Measurements from ENCODE around the gene TBL1XR1.

DNA sequence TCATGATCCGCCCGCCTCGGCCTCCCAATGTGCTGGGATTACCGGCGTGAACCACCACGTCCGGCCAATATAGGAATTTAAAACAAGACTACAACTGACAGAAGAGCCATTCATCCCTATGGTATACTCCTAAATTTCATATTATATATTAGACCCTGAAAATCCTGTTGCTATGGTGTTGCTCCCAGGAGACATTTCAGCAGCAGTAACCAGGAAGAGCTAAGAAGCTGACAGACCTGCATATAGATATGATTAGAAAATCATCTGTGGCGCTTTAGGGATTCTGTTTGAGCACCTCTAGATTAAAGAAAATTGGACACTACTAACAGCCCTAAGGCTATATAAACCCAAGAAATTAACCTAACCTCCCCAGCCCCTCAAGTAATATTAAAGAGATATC is 38.8 kb downstream of the TBL1XR1 start:
- TF ChIP-seq EZH2 (IDR thresholded peaks at IDR 0.05; ENCODE audit: borderline replicate concordance, low read length): no peak
- TF ChIP-seq, protein P1, sequence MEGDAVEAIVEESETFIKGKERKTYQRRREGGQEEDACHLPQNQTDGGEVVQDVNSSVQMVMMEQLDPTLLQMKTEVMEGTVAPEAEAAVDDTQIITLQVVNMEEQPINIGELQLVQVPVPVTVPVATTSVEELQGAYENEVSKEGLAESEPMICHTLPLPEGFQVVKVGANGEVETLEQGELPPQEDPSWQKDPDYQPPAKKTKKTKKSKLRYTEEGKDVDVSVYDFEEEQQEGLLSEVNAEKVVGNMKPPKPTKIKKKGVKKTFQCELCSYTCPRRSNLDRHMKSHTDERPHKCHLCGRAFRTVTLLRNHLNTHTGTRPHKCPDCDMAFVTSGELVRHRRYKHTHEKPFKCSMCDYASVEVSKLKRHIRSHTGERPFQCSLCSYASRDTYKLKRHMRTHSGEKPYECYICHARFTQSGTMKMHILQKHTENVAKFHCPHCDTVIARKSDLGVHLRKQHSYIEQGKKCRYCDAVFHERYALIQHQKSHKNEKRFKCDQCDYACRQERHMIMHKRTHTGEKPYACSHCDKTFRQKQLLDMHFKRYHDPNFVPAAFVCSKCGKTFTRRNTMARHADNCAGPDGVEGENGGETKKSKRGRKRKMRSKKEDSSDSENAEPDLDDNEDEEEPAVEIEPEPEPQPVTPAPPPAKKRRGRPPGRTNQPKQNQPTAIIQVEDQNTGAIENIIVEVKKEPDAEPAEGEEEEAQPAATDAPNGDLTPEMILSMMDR (conservative IDR thresholded peaks at IDR 0.05 in 1 of 2, IDR thresholded peaks at IDR 0.05 in 1 of 2; ENCODE audit: extremely low read depth in 1 of 2, insufficient read depth in 1 of 2, low read depth in 1 of 2, low read length in 2 of 2): no peak
